ENCODE measurements around the gene CATSPER3. TPM values are rescaled to one million over a fixed set of nuclear protein-coding genes. Genes with fewer than 3 reads are reported as not detected.

The CATSPER3 gene
- total RNA-seq, 1 donor from 2014 or later, result 0.33 TPM

- Mint-ChIP-seq H3K4me1 (ENCODE audit: unreplicated experiment) (no peaks in the 10 kb centered on the region), H3K27me3 (ENCODE audit: unreplicated experiment) (peaks cover 4% of the 10 kb centered on the region), H3K27ac (ENCODE audit: unreplicated experiment) (no peak overlapping the region), H3K9me3 (ENCODE audit: unreplicated experiment) (no peaks in the 10 kb centered on the region), H3K36me3 (ENCODE audit: low read depth, unreplicated experiment) (peaks cover 4% of the 10 kb centered on the region), H3K4me3 (ENCODE audit: unreplicated experiment) (no peak overlapping the region)
- no peak for DNase-seq (ENCODE audit: low spot score)
- TF ChIP-seq, protein P1, sequence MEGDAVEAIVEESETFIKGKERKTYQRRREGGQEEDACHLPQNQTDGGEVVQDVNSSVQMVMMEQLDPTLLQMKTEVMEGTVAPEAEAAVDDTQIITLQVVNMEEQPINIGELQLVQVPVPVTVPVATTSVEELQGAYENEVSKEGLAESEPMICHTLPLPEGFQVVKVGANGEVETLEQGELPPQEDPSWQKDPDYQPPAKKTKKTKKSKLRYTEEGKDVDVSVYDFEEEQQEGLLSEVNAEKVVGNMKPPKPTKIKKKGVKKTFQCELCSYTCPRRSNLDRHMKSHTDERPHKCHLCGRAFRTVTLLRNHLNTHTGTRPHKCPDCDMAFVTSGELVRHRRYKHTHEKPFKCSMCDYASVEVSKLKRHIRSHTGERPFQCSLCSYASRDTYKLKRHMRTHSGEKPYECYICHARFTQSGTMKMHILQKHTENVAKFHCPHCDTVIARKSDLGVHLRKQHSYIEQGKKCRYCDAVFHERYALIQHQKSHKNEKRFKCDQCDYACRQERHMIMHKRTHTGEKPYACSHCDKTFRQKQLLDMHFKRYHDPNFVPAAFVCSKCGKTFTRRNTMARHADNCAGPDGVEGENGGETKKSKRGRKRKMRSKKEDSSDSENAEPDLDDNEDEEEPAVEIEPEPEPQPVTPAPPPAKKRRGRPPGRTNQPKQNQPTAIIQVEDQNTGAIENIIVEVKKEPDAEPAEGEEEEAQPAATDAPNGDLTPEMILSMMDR (IDR thresholded peaks at IDR 0.05; ENCODE audit: unreplicated experiment), result no peak
Measured at GRCh38 chr5:135018457-135018856, 50.8 kb downstream of the CATSPER3 start.

GRCh38 chr5:135019314-135019713 is 51.6 kb downstream of the CATSPER3 start:
- H3K4me3 Mint-ChIP-seq (ENCODE audit: unreplicated experiment), result no peak overlapping the region
- H3K36me3 Mint-ChIP-seq (ENCODE audit: low read depth, unreplicated experiment), result no peaks in the 10 kb centered on the region
- no peak for DNase-seq (ENCODE audit: low spot score)
- peaks cover 2% of the 10 kb centered on the region for H3K27me3 Mint-ChIP-seq (ENCODE audit: unreplicated experiment)
- no peak overlapping the region for H3K27ac Mint-ChIP-seq (ENCODE audit: unreplicated experiment)
- H3K9me3 Mint-ChIP-seq (ENCODE audit: unreplicated experiment), result no peaks in the 10 kb centered on the region
- H3K4me1 Mint-ChIP-seq (ENCODE audit: unreplicated experiment), result no peaks in the 10 kb centered on the region
- TF ChIP-seq, protein P1 (IDR thresholded peaks at IDR 0.05; ENCODE audit: unreplicated experiment), result no peak

DNA sequence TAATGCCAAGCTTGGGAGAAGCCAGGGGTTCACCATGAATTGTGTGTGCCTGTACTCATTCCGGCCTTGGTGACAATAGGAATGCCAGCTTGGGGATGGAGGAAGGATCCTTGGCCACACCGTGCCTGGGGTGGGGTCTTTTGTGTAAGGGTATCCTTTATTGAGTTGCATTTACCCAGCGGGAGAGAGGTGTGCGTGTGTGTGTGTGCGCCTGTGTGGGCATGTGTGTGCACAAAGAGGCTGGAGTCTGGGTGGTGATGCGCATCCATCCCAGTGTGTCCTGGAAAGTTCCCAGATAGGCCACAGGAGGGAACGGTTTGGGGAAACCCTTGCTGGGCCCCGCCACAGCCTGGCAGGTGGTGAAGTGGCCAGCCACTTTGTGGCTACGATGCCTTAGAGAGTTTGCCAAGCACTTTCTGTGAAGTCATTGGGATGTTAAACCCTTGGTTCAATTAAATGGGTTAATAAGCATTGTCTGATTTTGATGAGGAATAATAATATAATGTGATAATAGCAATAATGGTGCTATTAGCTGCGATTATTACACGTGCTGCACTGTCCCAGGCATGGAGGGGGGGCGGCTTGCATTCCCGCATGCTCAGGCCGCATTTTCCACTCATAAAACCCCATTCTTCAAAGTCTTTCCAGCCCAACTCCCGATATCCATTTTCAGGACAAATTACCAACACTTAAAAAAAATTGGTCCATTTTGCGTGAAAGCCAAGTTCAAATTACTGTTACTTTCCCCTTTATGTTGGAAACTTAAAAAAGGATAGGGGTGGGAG is 52.6 kb downstream of the CATSPER3 start:
- Mint-ChIP-seq H3K4me1 (ENCODE audit: unreplicated experiment) (no peaks in the 10 kb centered on the region), H3K27ac (ENCODE audit: unreplicated experiment) (no peak overlapping the region), H3K9me3 (ENCODE audit: unreplicated experiment) (no peaks in the 10 kb centered on the region), H3K4me3 (ENCODE audit: unreplicated experiment) (no peak overlapping the region), H3K36me3 (ENCODE audit: low read depth, unreplicated experiment) (no peaks in the 10 kb centered on the region), H3K27me3 (ENCODE audit: unreplicated experiment) (peaks cover 5% of the 10 kb centered on the region)
- DNase-seq (ENCODE audit: low spot score), result no peak
- TF ChIP-seq, protein P1 (IDR thresholded peaks at IDR 0.05; ENCODE audit: unreplicated experiment), result no peak

DNA sequence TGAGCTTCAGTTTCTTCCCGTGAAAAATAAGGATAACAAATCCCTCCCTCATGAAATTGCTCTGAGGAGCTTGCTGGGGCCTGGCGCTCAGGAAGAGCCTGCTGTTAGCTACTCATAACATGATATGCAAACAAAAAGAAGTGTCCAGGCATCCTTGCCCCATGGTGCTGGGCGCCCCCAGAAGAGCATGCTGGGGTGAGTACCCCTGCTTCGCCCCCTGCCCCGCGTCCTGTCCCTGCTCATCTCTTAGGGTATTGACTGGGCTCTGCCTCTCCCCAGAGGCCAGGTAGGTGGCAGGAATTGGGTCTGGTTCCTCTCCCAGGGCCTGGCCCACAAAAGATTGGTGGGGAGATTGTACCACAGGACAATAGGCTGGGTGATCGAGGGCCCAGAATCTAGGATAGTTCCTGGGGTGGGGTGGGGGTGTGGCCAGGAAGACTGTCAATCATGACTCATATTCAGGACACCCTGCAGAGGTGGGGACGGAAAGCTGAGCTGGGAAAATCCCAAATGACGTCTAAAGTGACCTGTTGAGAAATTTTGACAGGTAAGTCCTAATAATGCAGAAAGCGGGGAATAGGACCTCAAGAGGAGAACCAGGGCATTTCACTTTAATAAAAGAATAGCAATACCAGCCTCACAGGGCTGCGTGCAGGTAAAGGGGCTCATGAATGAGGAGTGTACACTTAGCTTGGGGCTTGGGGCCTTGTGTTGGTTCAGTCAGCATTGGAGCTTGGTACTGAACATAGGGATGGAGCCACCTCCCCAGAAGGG is 57.4 kb downstream of the CATSPER3 start:
- no peak overlapping the region for H3K27ac Mint-ChIP-seq (ENCODE audit: unreplicated experiment)
- H3K9me3 Mint-ChIP-seq (ENCODE audit: unreplicated experiment), result no peaks in the 10 kb centered on the region
- peaks cover 22% of the 10 kb centered on the region for H3K27me3 Mint-ChIP-seq (ENCODE audit: unreplicated experiment)
- H3K4me3 Mint-ChIP-seq (ENCODE audit: unreplicated experiment), result no peak overlapping the region
- TF ChIP-seq, protein P1 (IDR thresholded peaks at IDR 0.05; ENCODE audit: unreplicated experiment), result no peak
- H3K36me3 Mint-ChIP-seq (ENCODE audit: low read depth, unreplicated experiment), result peaks cover 6% of the 10 kb centered on the region
- DNase-seq (ENCODE audit: low spot score), result no peak
- H3K4me1 Mint-ChIP-seq (ENCODE audit: unreplicated experiment), result peaks cover 9% of the 10 kb centered on the region
